Esophagus squamous epithelium (tissue), 5 donors: Measurements from ENCODE around the gene PBX3. TPM values are rescaled to one million over a fixed set of nuclear protein-coding genes. Genes with fewer than 3 reads are reported as not detected.

Experiments used
- DNase-seq: peaks from one replicate; lab custom pipeline; 2025; lab: John Stamatoyannopoulos, UW
- H3K27ac ChIP-seq, 4 donors: fragments of 200-600 bp; sonication (generic); one replicate each; pipeline ENCODE4 v1.5.1; 2016 to 2019; ENCODE audit warnings: mild to moderate bottlenecking in 1 of 4
- H3K27me3 ChIP-seq, 4 donors: fragments of 200-600 bp; sonication (generic); 1 replicate in 3 of 4; 2 replicates in 1 of 4; pipeline versions ENCODE4 v1.5.1 to v1.6.0; 2017 to 2021; ENCODE audit warnings: antibody characterized with exemption in 1 of 4
- H3K36me3 ChIP-seq, 3 donors: fragments of 200-600 bp; sonication (generic); one replicate each; pipeline ENCODE4 v1.5.1; 2016 to 2019
- H3K4me1 ChIP-seq, 3 donors: fragments of 200-600 bp; sonication (generic); one replicate each; pipeline ENCODE4 v1.5.1; 2017 to 2019
- H3K4me3 ChIP-seq, 4 donors: fragments of 200-600 bp; sonication (generic); 1 replicate in 3 of 4; 2 replicates in 1 of 4; pipeline ENCODE4 v1.5.1; 2016 to 2019; ENCODE audit warnings: mild to moderate bottlenecking in 2 of 4, moderate library complexity in 1 of 4
- H3K9me3 ChIP-seq, 3 donors: fragments of 200-600 bp; sonication (generic); one replicate each; pipeline ENCODE4 v1.5.1; 2016 to 2019
- POLR2A ChIP-seq, 4 donors: fragments of 450-650 bp; IDR thresholded peaks; one replicate each; pipeline ENCODE4 v1.6.1; 2017; ENCODE audit warnings: antibody characterized with exemption in 4 of 4, mild to moderate bottlenecking in 4 of 4, moderate library complexity in 3 of 4
- WGBS, 2 donors: methylation state at CpG; one replicate each; pipeline ENCODE4 v1.1.5; 2018; 5-methylcytosine and 5-hydroxymethylcytosine counted together
- intact Hi-C: fragments of 100-400 bp; cut with DNase I; formaldehyde crosslinking; loops from one replicate; pipeline ENCODE4 v1.15.0; 2022
- total RNA-seq, 4 donors: library from RNA; depleted of rRNA; stranded (reverse); fragments of >200 nt; gene quantifications; one replicate each; pipeline ENCODE4 v1.1.0, GENCODE V29; 2016
- TF ChIP-seq, protein P1 (sequence below), 6 experiments: fragments of 450-650 bp in 4 of 6; fragments of 200-600 bp in 2 of 6; sonication (generic) in 2 of 6; IDR thresholded peaks; one replicate each; pipeline ENCODE4 v1.5.1; 2016 to 2019; ENCODE audit warnings: antibody characterized with exemption in 6 of 6, mild to moderate bottlenecking in 4 of 6, moderate library complexity in 4 of 6
- donor health status: DM: yes; HTN: yes; CAD: no.

PBX3 gene
- total RNA-seq, 4 donors from 2014 or later: 10.2 to 27.1 (median 12.7) TPM

GRCh38 chr9:125705893-125706292 lies 41.3 kb upstream of the PBX3 start:
- intact Hi-C loops: no loop called here
- Histone ChIP-seq H3K36me3 (no peaks in the 10 kb centered on the region), H3K27me3 (no peaks in the 10 kb centered on the region), H3K4me1 (peaks cover 4 to 41% (median 14%) of the 10 kb centered on the region in 3 donors), H3K4me3 (peak overlapping the region in 3 of 4 donors; percentile 83 to 93 (median 87)), H3K9me3 (no peaks in the 10 kb centered on the region), H3K27ac (peak overlapping the region in 1 of 4 donors; percentile 90)
- DNase-seq: no peak
- WGBS, 2 donors: 79 to 86% methylated on average over 4 of the region's 4 CpGs
- TF ChIP-seq POLR2A (IDR thresholded peaks at IDR 0.05): no peak
- TF ChIP-seq, protein P1, sequence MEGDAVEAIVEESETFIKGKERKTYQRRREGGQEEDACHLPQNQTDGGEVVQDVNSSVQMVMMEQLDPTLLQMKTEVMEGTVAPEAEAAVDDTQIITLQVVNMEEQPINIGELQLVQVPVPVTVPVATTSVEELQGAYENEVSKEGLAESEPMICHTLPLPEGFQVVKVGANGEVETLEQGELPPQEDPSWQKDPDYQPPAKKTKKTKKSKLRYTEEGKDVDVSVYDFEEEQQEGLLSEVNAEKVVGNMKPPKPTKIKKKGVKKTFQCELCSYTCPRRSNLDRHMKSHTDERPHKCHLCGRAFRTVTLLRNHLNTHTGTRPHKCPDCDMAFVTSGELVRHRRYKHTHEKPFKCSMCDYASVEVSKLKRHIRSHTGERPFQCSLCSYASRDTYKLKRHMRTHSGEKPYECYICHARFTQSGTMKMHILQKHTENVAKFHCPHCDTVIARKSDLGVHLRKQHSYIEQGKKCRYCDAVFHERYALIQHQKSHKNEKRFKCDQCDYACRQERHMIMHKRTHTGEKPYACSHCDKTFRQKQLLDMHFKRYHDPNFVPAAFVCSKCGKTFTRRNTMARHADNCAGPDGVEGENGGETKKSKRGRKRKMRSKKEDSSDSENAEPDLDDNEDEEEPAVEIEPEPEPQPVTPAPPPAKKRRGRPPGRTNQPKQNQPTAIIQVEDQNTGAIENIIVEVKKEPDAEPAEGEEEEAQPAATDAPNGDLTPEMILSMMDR (IDR thresholded peaks at IDR 0.05): no peak

- 0% methylated on average over 4 to 5 of the region's 63 CpGs for WGBS, 2 donors
- intact Hi-C loops: no loop called here
- H3K27me3 ChIP-seq: no peaks in the 10 kb centered on the region
- peak in 3 of 4 donors; percentile 9 to 70 (median 45) for TF ChIP-seq POLR2A (IDR thresholded peaks at IDR 0.05)
- TF ChIP-seq, protein P1 (IDR thresholded peaks at IDR 0.05): peak in 1 of 6 experiments; percentile 14
- no peaks in the 10 kb centered on the region for H3K36me3 ChIP-seq
- peak; percentile 64 for DNase-seq
- H3K4me3 ChIP-seq: peak within 1 kb of the TSS; percentile 74 to 93 (median 85)
- H3K9me3 ChIP-seq: no peaks in the 10 kb centered on the region
- H3K4me1 ChIP-seq: peaks cover 0 to 31% (median 14%) of the 10 kb centered on the region in 3 donors
- H3K27ac ChIP-seq: peak within 1 kb of the TSS; percentile 84 to 90 (median 88)
These were observed 40.3 kb upstream of the PBX3 start, which contains the start of gene MAPKAP1 for GRCh38 chr9:125706651-125707471. TSS of gene MAPKAP1 (minus strand) at chr9:125707208. CDS start at chr9:125672574, 34,634 bp downstream.

DNA sequence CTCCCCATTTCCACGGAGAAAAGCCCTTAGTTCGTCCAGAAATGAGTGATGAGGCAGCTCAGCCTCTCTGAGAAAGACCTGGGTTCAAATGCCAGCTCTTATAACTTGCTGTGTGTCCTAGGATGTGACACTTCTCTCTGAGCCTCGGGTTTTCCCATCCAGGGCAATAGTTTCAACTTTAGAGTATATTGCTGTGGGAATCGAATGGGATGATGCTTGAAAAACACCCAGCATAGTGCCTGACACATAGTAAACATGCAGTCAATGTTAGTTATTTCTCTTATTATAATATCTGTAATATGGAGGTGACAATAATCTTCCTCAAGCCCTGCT lies 39.7 kb upstream of the PBX3 start:
- Histone ChIP-seq H3K27me3 (no peaks in the 10 kb centered on the region), H3K36me3 (no peaks in the 10 kb centered on the region), H3K4me3 (peak overlapping the region; percentile 74 to 93 (median 85)), H3K4me1 (peaks cover 0 to 31% (median 14%) of the 10 kb centered on the region in 3 donors), H3K27ac (peak overlapping the region; percentile 84 to 90 (median 88)), H3K9me3 (no peaks in the 10 kb centered on the region)
- DNase-seq: no peak
- no peak for TF ChIP-seq POLR2A (IDR thresholded peaks at IDR 0.05)
- TF ChIP-seq, protein P1 (IDR thresholded peaks at IDR 0.05): no peak
- WGBS, 2 donors: 17 to 18% methylated on average over 3 to 4 of the region's 4 CpGs
- intact Hi-C loops: no loop called here

DNA sequence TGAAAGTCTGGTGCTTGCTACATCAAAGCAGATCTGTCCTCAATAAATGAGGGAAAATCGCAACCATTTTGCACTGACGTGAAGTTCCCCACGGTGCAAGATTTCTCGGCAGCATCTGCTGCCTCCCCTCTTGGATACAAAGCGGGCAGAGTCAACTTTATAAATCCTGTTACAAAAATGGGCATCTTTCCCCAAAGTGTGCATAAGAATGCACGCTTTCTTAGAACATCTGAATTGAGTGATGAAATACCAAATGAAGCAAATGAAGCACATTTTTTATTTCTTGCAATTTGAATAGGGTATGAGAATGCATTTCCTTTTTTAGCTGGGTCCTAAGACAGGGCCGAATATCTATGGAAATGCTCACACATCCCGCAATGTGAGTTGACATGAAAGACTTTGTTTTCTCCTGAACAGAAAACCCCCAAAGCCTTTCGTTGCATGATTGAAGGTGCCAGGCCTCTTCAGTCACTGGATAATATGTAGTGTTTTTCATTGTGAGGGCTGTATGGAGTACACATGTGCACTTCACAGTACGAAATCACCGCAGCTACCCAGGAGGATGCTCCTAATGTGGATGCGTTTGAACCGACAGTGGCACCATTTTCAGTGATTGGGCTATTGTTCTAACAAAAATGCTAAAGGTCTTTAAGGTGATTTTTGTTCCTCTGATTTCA lies 20.6 kb upstream of the PBX3 start:
- Histone ChIP-seq H3K4me3 (no peak overlapping the region), H3K4me1 (no peaks in the 10 kb centered on the region), H3K9me3 (no peaks in the 10 kb centered on the region), H3K27me3 (peaks cover 0 to 4% (median 0%) of the 10 kb centered on the region in 4 donors), H3K36me3 (no peaks in the 10 kb centered on the region), H3K27ac (no peak overlapping the region)
- DNase-seq: no peak
- WGBS, 2 donors: 88% methylated on average over 13 of the region's 13 CpGs
- intact Hi-C loops: no loop called here
- TF ChIP-seq, protein P1 (IDR thresholded peaks at IDR 0.05): no peak
- TF ChIP-seq POLR2A (IDR thresholded peaks at IDR 0.05): no peak

- no peak for TF ChIP-seq POLR2A (IDR thresholded peaks at IDR 0.05)
- TF ChIP-seq, protein P1 (IDR thresholded peaks at IDR 0.05): no peak
- no peak for DNase-seq
- no peak overlapping the region for H3K27ac ChIP-seq
- H3K9me3 ChIP-seq: no peaks in the 10 kb centered on the region
- H3K4me1 ChIP-seq: no peaks in the 10 kb centered on the region
- intact Hi-C loops: no loop called here
- H3K36me3 ChIP-seq: no peaks in the 10 kb centered on the region
- H3K27me3 ChIP-seq: peaks cover 0 to 4% (median 0%) of the 10 kb centered on the region in 4 donors
- no peak overlapping the region for H3K4me3 ChIP-seq
- WGBS, 2 donors: 94 to 100% methylated on average over 2 of the region's 2 CpGs
These were observed 17.0 kb upstream of the PBX3 start for GRCh38 chr9:125730168-125730567.
